Neural crest cell (in vitro differentiated cells): ENCODE data around the gene LRSAM1. TPM values are rescaled to one million over a fixed set of nuclear protein-coding genes. Genes with fewer than 3 reads are reported as not detected.

Source experiments
- DNase-seq: peaks from one replicate; pipeline ENCODE4 v3.0.0; 2021; ENCODE audit warnings: low read depth, mixed read lengths, low spot score
- H3K27ac Mint-ChIP-seq: one replicate; pipeline ENCODE4 v1.8.0; 2021; ENCODE audit warnings: mild to moderate bottlenecking, mixed read lengths; ENCODE audit not compliant: unreplicated experiment
- H3K27me3 Mint-ChIP-seq: 2 replicates; pipeline ENCODE4 v1.8.0; 2021; ENCODE audit warnings: low read depth, mild to moderate bottlenecking, mixed read lengths
- H3K36me3 Mint-ChIP-seq: 2 replicates; pipeline ENCODE4 v1.8.0; 2021; ENCODE audit warnings: low read depth, mild to moderate bottlenecking, mixed read lengths
- H3K4me1 Mint-ChIP-seq: 2 replicates; pipeline ENCODE4 v1.8.0; 2021; ENCODE audit warnings: mixed read lengths
- H3K4me3 Mint-ChIP-seq: one replicate; pipeline ENCODE4 v1.8.0; 2021; ENCODE audit warnings: mild to moderate bottlenecking, mixed read lengths
- H3K9me3 Mint-ChIP-seq: 2 replicates; pipeline ENCODE4 v1.8.0; 2021; ENCODE audit warnings: mixed read lengths
- CTCF ChIP-seq: fragments of 200-600 bp; sonication (generic); conservative IDR thresholded peaks from 2 replicates; pipeline ENCODE4 v1.5.0; 2021; ENCODE audit warnings: antibody characterized with exemption, mild to moderate bottlenecking
- total RNA-seq: library from RNA; stranded (reverse); gene quantifications from 2 replicates; pipeline ENCODE4 v1.2.1, GENCODE V29; 2021

Gene LRSAM1
- total RNA-seq, 1 donor from 2014 or later: 17.3 TPM

GRCh38 chr9:127474592-127474991, 23.3 kb downstream of the LRSAM1 start:
- no peak for TF ChIP-seq CTCF
- no peak for DNase-seq

GRCh38 chr9:127479507-127480081, 28.3 kb downstream of the LRSAM1 start:
- H3K36me3 Mint-ChIP-seq: no peaks in the 10 kb centered on the region
- TF ChIP-seq CTCF: no peak
- no peak for DNase-seq
- H3K9me3 Mint-ChIP-seq: no peaks in the 10 kb centered on the region
- H3K27ac Mint-ChIP-seq: no peak overlapping the region
- no peaks in the 10 kb centered on the region for H3K27me3 Mint-ChIP-seq
- H3K4me1 Mint-ChIP-seq: no peaks in the 10 kb centered on the region
- no peak overlapping the region for H3K4me3 Mint-ChIP-seq

More at GRCh38 chr9:127474592-127474991, 23.3 kb downstream of the LRSAM1 start:
- Mint-ChIP-seq H3K4me1 (no peaks in the 10 kb centered on the region), H3K36me3 (peaks cover 2% of the 10 kb centered on the region), H3K27me3 (no peaks in the 10 kb centered on the region), H3K4me3 (no peak overlapping the region), H3K27ac (no peak overlapping the region), H3K9me3 (no peaks in the 10 kb centered on the region)

DNA sequence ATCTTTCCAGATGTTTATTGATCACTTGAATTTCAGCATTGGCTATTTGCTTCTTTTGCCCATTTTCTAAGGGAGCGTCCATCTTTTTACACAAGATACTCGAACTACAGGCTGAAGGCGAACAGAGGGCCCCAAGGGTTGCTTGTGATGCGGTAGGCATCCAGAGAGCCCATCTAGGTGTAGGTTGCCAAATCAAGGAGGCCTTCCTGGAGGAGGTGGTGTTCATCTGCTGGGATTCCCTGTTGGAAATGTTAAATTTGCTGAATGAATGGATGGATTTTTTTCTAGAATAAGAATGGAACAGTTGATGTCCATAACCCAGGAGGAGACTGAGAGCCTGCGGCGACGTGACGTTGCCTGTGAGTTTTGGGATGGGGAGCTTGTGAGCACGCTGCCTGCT, 31.4 kb downstream of the LRSAM1 start:
- Mint-ChIP-seq H3K36me3 (no peaks in the 10 kb centered on the region), H3K4me1 (no peaks in the 10 kb centered on the region), H3K4me3 (no peak overlapping the region), H3K27me3 (no peaks in the 10 kb centered on the region), H3K27ac (no peak overlapping the region), H3K9me3 (no peaks in the 10 kb centered on the region)
- TF ChIP-seq CTCF: no peak
- DNase-seq: no peak

DNA sequence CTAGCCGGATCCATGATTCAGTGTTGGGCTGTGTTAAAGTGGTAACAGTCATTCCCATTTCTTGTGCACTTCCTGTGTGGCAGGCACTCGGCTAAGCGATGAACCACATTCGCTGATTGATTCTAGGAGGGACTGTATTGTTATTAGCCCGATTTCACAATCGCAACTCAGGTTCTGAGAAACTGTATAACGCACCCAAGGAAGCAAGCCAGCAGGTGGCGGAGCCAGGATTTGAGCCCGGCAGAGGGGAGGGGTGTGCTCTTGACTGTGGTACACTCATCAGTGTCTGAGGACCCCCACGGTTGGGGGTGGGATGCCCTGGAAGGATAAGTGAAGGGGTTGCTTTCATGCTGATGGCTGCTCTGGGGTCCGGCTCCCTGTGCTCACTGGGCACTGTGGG, 34.7 kb downstream of the LRSAM1 start:
- no peaks in the 10 kb centered on the region for H3K9me3 Mint-ChIP-seq
- H3K27ac Mint-ChIP-seq: no peak overlapping the region
- no peaks in the 10 kb centered on the region for H3K36me3 Mint-ChIP-seq
- H3K4me3 Mint-ChIP-seq: no peak overlapping the region
- H3K27me3 Mint-ChIP-seq: no peaks in the 10 kb centered on the region
- H3K4me1 Mint-ChIP-seq: peaks cover 8% of the 10 kb centered on the region
- TF ChIP-seq CTCF: no peak
- no peak for DNase-seq

DNA sequence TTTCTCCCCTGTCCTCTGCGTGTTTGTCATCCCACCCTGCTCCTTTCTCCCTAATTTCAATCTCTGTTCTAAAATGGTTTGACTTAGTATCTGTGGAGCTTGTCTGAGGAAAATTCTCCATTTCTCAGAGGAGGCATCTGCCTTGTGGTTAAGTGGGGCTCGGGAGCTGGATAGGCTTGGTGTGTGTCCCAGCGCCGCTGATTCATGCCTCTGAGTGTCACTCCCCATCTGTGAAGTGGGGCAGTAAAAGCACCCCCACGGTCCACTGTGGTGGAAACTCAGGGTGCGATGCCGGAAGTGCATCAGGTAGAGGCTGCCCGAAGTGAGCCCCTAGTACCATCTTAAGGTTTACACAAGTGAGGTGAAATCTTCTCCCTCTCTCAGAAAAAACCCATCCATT, 37.6 kb downstream of the LRSAM1 start:
- DNase-seq: no peak
- Mint-ChIP-seq H3K27ac (no peak overlapping the region), H3K27me3 (no peaks in the 10 kb centered on the region), H3K9me3 (no peaks in the 10 kb centered on the region), H3K36me3 (no peaks in the 10 kb centered on the region), H3K4me3 (no peak overlapping the region), H3K4me1 (peaks cover 22% of the 10 kb centered on the region)
- no peak for TF ChIP-seq CTCF
